DND-41 (cell line): Measurements from ENCODE around the gene RPS19.

Source experiments
- ATAC-seq: fragments of 200-7000 bp; cut with Tn5 transposase; 3 replicates; pipeline ENCODE4 v1.9.1; 2021; ENCODE audit warnings: low read depth; ENCODE audit not compliant: insufficient read depth
- DNase-seq: peaks from one replicate; pipeline ENCODE4 v3.0.0-alpha.2; 2020
- H2AFZ ChIP-seq: 2 replicates; pipeline ENCODE4 v1.6.0; 2012; ENCODE audit warnings: low read depth, low read length
- H3K27ac ChIP-seq: 2 replicates; pipeline ENCODE4 v1.5.1; 2012; ENCODE audit warnings: low read length, inconsistent platforms
- H3K27me3 ChIP-seq: fragments of 200-600 bp; sonication (generic); 2 replicates; pipeline ENCODE4 v1.6.0; 2012; ENCODE audit warnings: low read length, mild to moderate bottlenecking, inconsistent platforms; ENCODE audit not compliant: insufficient read depth, poor library complexity
- H3K36me3 ChIP-seq: 2 replicates; pipeline ENCODE4 v1.5.1; 2012; ENCODE audit warnings: low read length, inconsistent platforms; ENCODE audit not compliant: insufficient read depth
- H3K4me1 ChIP-seq: 2 replicates; pipeline ENCODE4 v1.5.1; 2012; ENCODE audit warnings: mild to moderate bottlenecking, low read length; ENCODE audit not compliant: insufficient read depth
- H3K4me2 ChIP-seq: 2 replicates; pipeline ENCODE4 v1.6.0; 2012; ENCODE audit warnings: mild to moderate bottlenecking, moderate library complexity, low read length, inconsistent platforms; ENCODE audit not compliant: insufficient read depth
- H3K4me3 ChIP-seq, 2 experiments: fragments of 200-600 bp in 1 of 2; shearing (Covaris generic) in 1 of 2; 2 replicates each; pipeline ENCODE4 v1.5.1; 2012 to 2016; ENCODE audit warnings: inconsistent platforms in 2 of 2, low read length in 2 of 2, mild to moderate bottlenecking in 2 of 2, low read depth in 1 of 2, moderate library complexity in 1 of 2
- H3K79me2 ChIP-seq: 2 replicates; pipeline ENCODE4 v1.6.0; 2012; ENCODE audit warnings: low read length, inconsistent platforms; ENCODE audit not compliant: insufficient read depth
- H3K9ac ChIP-seq: 2 replicates; pipeline ENCODE4 v1.6.0; 2012; ENCODE audit warnings: low read depth, mild to moderate bottlenecking, inconsistent platforms, low read length, moderate library complexity
- H3K9me3 ChIP-seq: 2 replicates; pipeline ENCODE4 v1.5.1; 2012; ENCODE audit warnings: low read length, moderate library complexity, mild to moderate bottlenecking, inconsistent platforms; ENCODE audit not compliant: insufficient read depth, severe bottlenecking
- H4K20me1 ChIP-seq: 2 replicates; pipeline ENCODE4 v1.6.0; 2012; ENCODE audit warnings: low read length; ENCODE audit not compliant: insufficient read depth
- CTCF ChIP-seq: IDR thresholded peaks from 2 replicates; pipeline ENCODE4 v1.5.1; 2012; ENCODE audit warnings: borderline replicate concordance, low read length, moderate library complexity, mild to moderate bottlenecking; ENCODE audit not compliant: poor library complexity, severe bottlenecking; ENCODE audit errors: extremely low read depth
- EZH2 ChIP-seq: IDR thresholded peaks from 3 replicates; pipeline ENCODE4 v1.6.1; 2012; ENCODE audit warnings: borderline replicate concordance, low read depth, mild to moderate bottlenecking, moderate library complexity, low read length, inconsistent platforms; ENCODE audit not compliant: severe bottlenecking

The RPS19 gene

GRCh38 chr19:41869374-41869955 is 9.4 kb downstream of the RPS19 start:
- no peaks in the 10 kb centered on the region for H3K27me3 ChIP-seq
- DNase-seq, result peak; percentile 24
- H2AFZ ChIP-seq, result no peak overlapping the region
- no peak for ATAC-seq
- peaks cover 96% of the 10 kb centered on the region for H3K4me1 ChIP-seq
- peak overlapping the region; percentile 73 for H3K27ac ChIP-seq
- peaks cover 83% of the 10 kb centered on the region for H3K36me3 ChIP-seq
- H3K79me2 ChIP-seq, result peaks cover 58% of the 10 kb centered on the region
- no peaks in the 10 kb centered on the region for H3K9me3 ChIP-seq
- peak overlapping the region; percentile 48 for H3K4me2 ChIP-seq
- TF ChIP-seq CTCF (no peak), EZH2 (no peak)
- H3K9ac ChIP-seq, result peak overlapping the region; percentile 47
- no peak overlapping the region for H3K4me3 ChIP-seq
- H4K20me1 ChIP-seq, result peaks cover 68% of the 10 kb centered on the region

GRCh38 chr19:41870401-41870873 is 10.4 kb downstream of the RPS19 start:
- H3K36me3 ChIP-seq, result peaks cover 73% of the 10 kb centered on the region
- H4K20me1 ChIP-seq, result peaks cover 58% of the 10 kb centered on the region
- H3K9ac ChIP-seq, result peak overlapping the region; percentile 47

GRCh38 chr19:41871573-41872383 is 11.7 kb downstream of the RPS19 start:
- H3K79me2 ChIP-seq, result peaks cover 37% of the 10 kb centered on the region
- H3K27ac ChIP-seq, result peak overlapping the region; percentile 98
- no peak overlapping the region for H2AFZ ChIP-seq
- H3K4me1 ChIP-seq, result peaks cover 99% of the 10 kb centered on the region
- H3K4me3 ChIP-seq, result peak overlapping the region in 1 of 2 experiments; percentile 9; a peak in 1 of 4 replicates
- no peaks in the 10 kb centered on the region for H3K9me3 ChIP-seq
- peak overlapping the region; percentile 48 for H3K9ac ChIP-seq
- H3K4me2 ChIP-seq, result peak overlapping the region; percentile 39
- peak; percentile 82 for ATAC-seq
- DNase-seq, result peak; percentile 94
- no peaks in the 10 kb centered on the region for H3K27me3 ChIP-seq
- TF ChIP-seq EZH2, result no peak
- H4K20me1 ChIP-seq, result peaks cover 49% of the 10 kb centered on the region
- H3K36me3 ChIP-seq, result peaks cover 64% of the 10 kb centered on the region

More at GRCh38 chr19:41870401-41870873, 10.4 kb downstream of the RPS19 start:
- TF ChIP-seq EZH2, result no peak
- TF ChIP-seq CTCF, result no peak
- Histone ChIP-seq H2AFZ (no peak overlapping the region), H3K27ac (peak overlapping the region; percentile 79), H3K4me2 (peak overlapping the region; percentile 37; the same call in 1 of the 2 replicates), H3K27me3 (no peaks in the 10 kb centered on the region), H3K4me3 (no peak overlapping the region), H3K79me2 (peaks cover 48% of the 10 kb centered on the region), H3K4me1 (peaks cover 96% of the 10 kb centered on the region), H3K9me3 (no peaks in the 10 kb centered on the region)
- DNase-seq (peak; percentile 26), ATAC-seq (no peak)

GRCh38 chr19:41872384-41872774 is 12.3 kb downstream of the RPS19 start:
- no peak overlapping the region; a peak in 1 of 4 replicates for H3K4me3 ChIP-seq
- no peak for TF ChIP-seq EZH2
- TF ChIP-seq CTCF, result no peak
- peaks cover 99% of the 10 kb centered on the region for H3K4me1 ChIP-seq
- H4K20me1 ChIP-seq, result peaks cover 43% of the 10 kb centered on the region
- peaks cover 34% of the 10 kb centered on the region for H3K79me2 ChIP-seq
- H3K27ac ChIP-seq, result peak overlapping the region; percentile 98
- H3K9me3 ChIP-seq, result no peaks in the 10 kb centered on the region
- H3K4me2 ChIP-seq, result 0 out of 2 replicates have a peak overlapping the region, but pooled peaks have one; percentile 39
- peak overlapping the region; percentile 48 for H3K9ac ChIP-seq
- H3K36me3 ChIP-seq, result peaks cover 58% of the 10 kb centered on the region
- ATAC-seq, result no peak
- no peak overlapping the region for H2AFZ ChIP-seq
- no peak for DNase-seq
- H3K27me3 ChIP-seq, result no peaks in the 10 kb centered on the region
